Measurements from ENCODE around the gene NAP1L3.

DNA sequence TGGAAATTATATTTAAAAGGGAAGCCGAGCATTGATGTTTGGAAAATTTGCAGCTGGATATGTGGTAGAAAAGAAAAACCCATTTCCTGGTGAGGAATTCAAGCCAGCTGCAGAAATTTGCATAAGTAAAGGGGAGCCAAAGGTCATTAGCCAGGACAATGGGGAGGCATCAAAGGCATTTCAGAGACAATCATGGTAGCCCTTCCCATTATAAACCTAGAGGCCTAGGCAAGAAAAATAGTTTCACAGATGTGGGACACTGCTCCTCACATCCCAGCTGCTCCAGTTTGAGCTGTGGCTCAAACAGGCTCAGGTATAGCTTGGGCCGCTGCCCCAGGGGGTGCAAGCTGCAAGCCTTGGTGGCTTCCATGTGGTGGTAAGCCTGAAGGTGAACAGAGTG, 35.8 kb downstream of the NAP1L3 start:
- TF ChIP-seq EZH2 (IDR thresholded peaks at IDR 0.05) (no peak), POLR2AphosphoS5 (IDR thresholded peaks at IDR 0.05; ENCODE audit: borderline replicate concordance, low read depth, low read length) (no peak), FOXP2 (optimal IDR thresholded peaks at IDR 0.05; ENCODE audit: control extremely low read depth, extremely low read length, insufficient read depth) (no peak)
